Stomach (tissue), 4 donors: ENCODE data around the gene ATP6AP1.

ENCODE experiments used
- CTCF ChIP-seq, 7 experiments: fragments of 450-650 bp in 4 of 7; fragments of 200-600 bp in 3 of 7; sonication (generic) in 3 of 7; IDR thresholded peaks; one replicate each; pipeline ENCODE4 v1.5.1; 2016 to 2019; ENCODE audit warnings: antibody characterized with exemption in 7 of 7, control low read depth in 2 of 7, mild to moderate bottlenecking in 1 of 7
- POLR2A ChIP-seq, 4 donors: fragments of 450-650 bp; IDR thresholded peaks; one replicate each; pipeline ENCODE4 v1.6.1; 2016; ENCODE audit warnings: antibody characterized with exemption in 4 of 4, control low read depth in 2 of 4, mild to moderate bottlenecking in 1 of 4, moderate library complexity in 1 of 4

- TF ChIP-seq CTCF (IDR thresholded peaks at IDR 0.05) (no peak), POLR2A (IDR thresholded peaks at IDR 0.05) (no peak)
Observed at GRCh38 chrX:154484255-154485149, 56.0 kb downstream of the ATP6AP1 start.
